Measurements from ENCODE around the gene CA5A. TPM values are rescaled to one million over a fixed set of nuclear protein-coding genes. Genes with fewer than 3 reads are reported as not detected.
A peak's percentile ranks its signal among the peaks of the same experiment; 100 is the strongest.

CA5A gene
- total and polyA plus RNA-seq, 2 of the 13 experiments (the other 11 are each of a cell fraction or from before 2014, with no cell fraction given), result 66.8 to 106 TPM

DNA sequence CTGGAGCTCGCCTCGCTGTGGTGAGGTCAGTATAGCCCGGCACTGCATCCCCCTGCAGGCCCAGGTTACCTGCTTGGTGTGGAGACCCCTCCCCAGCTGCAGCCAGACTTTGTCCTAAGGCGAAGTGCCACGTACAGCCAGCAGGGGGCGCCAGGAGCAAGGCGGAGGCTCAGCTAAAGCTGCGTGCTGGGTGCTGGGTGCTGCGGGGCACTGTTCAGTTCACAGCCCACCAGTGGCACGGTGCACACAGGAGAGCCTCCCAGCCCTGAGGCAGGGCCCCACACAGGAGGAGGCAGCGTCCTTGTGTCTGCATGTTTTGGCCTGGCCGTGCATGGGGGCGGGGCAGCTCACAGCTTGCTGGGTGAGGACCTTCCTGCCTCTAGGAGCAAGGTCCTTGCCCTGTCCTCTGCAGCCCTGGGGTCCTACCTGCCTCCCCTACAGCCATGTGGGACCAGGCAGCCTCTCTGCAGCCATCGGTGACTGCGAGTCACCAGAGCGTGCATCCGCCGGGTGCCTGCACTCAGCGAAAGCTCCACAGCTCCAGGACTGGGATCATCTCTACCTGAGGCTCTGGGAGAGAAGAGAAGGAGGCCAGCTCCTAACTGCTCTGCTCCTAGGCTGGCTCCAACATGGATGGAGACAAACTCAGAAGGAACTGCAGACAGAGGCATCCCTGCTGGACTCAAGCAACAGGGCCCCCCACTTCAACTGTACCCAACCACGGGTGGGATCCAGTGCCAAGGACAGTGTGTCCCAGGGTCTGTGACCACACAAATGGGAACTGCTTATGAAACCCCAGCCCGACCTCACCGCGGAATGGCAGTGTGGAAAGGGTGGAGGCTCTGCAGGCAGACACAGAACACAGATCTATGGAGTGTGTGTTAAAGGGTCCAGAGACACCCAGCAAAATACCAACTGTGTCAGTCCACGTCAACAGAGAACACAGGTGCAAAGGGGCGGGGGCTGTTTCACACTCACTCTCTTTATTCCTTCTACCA lies 86.0 kb downstream of the CA5A start (continued):
- TF ChIP-seq ZNF318 (CRISPR knock-in tag; IDR thresholded peaks at IDR 0.05) (peak; percentile 97), HDAC6 (IDR thresholded peaks at IDR 0.05; ENCODE audit: low read depth, low read length) (no peak), ZNF230 (CRISPR knock-in tag; IDR thresholded peaks at IDR 0.05) (0 out of 2 replicates have a peak, but pooled peaks have one; percentile 87), SUZ12 (IDR thresholded peaks at IDR 0.05; ENCODE audit: low read depth, low read length) (no peak), ZNF292 (CRISPR knock-in tag; IDR thresholded peaks at IDR 0.05; ENCODE audit: borderline replicate concordance, low read depth) (peak; percentile 100), ZNF501 (CRISPR knock-in tag; IDR thresholded peaks at IDR 0.05) (peak; percentile 90), NCOA2 (CRISPR knock-in tag; IDR thresholded peaks at IDR 0.05) (peak; percentile 85), ZNF83 (CRISPR knock-in tag; IDR thresholded peaks at IDR 0.05; ENCODE audit: borderline replicate concordance) (peak; percentile 69; the same call in 1 of the 2 replicates), RELA (CRISPR knock-in tag; IDR thresholded peaks at IDR 0.05) (0 out of 2 replicates have a peak, but pooled peaks have one; percentile 23), PPARG (CRISPR knock-in tag; conservative IDR thresholded peaks at IDR 0.05) (peak; percentile 70)
- TF ChIP-seq, protein P1, sequence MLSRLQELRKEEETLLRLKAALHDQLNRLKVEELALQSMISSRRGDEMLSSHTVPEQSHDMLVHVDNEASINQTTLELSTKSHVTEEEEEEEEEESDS (CRISPR knock-in tag; IDR thresholded peaks at IDR 0.05; ENCODE audit: borderline replicate concordance), result no peak
- TF ChIP-seq, protein P2, sequence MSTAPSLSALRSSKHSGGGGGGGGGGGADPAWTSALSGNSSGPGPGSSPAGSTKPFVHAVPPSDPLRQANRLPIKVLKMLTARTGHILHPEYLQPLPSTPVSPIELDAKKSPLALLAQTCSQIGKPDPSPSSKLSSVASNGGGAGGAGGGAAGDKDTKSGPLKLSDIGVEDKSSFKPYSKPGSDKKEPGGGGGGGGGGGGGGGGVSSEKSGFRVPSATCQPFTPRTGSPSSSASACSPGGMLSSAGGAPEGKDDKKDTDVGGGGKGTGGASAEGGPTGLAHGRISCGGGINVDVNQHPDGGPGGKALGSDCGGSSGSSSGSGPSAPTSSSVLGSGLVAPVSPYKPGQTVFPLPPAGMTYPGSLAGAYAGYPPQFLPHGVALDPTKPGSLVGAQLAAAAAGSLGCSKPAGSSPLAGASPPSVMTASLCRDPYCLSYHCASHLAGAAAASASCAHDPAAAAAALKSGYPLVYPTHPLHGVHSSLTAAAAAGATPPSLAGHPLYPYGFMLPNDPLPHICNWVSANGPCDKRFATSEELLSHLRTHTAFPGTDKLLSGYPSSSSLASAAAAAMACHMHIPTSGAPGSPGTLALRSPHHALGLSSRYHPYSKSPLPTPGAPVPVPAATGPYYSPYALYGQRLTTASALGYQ (CRISPR knock-in tag; IDR thresholded peaks at IDR 0.05), result no peak; the same call in 1 of the 2 replicates
- TF ChIP-seq, protein P3, sequence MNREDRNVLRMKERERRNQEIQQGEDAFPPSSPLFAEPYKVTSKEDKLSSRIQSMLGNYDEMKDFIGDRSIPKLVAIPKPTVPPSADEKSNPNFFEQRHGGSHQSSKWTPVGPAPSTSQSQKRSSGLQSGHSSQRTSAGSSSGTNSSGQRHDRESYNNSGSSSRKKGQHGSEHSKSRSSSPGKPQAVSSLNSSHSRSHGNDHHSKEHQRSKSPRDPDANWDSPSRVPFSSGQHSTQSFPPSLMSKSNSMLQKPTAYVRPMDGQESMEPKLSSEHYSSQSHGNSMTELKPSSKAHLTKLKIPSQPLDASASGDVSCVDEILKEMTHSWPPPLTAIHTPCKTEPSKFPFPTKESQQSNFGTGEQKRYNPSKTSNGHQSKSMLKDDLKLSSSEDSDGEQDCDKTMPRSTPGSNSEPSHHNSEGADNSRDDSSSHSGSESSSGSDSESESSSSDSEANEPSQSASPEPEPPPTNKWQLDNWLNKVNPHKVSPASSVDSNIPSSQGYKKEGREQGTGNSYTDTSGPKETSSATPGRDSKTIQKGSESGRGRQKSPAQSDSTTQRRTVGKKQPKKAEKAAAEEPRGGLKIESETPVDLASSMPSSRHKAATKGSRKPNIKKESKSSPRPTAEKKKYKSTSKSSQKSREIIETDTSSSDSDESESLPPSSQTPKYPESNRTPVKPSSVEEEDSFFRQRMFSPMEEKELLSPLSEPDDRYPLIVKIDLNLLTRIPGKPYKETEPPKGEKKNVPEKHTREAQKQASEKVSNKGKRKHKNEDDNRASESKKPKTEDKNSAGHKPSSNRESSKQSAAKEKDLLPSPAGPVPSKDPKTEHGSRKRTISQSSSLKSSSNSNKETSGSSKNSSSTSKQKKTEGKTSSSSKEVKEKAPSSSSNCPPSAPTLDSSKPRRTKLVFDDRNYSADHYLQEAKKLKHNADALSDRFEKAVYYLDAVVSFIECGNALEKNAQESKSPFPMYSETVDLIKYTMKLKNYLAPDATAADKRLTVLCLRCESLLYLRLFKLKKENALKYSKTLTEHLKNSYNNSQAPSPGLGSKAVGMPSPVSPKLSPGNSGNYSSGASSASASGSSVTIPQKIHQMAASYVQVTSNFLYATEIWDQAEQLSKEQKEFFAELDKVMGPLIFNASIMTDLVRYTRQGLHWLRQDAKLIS (CRISPR knock-in tag; IDR thresholded peaks at IDR 0.05), result no peak
